Measurements from ENCODE around the gene WDR5B. TPM values are rescaled to one million over a fixed set of nuclear protein-coding genes. Genes with fewer than 3 reads are reported as not detected.

Gene WDR5B
- total and polyA plus RNA-seq, 2 of the 4 experiments (the other 2 are of a cell fraction): 3.1 to 5.6 TPM

DNA sequence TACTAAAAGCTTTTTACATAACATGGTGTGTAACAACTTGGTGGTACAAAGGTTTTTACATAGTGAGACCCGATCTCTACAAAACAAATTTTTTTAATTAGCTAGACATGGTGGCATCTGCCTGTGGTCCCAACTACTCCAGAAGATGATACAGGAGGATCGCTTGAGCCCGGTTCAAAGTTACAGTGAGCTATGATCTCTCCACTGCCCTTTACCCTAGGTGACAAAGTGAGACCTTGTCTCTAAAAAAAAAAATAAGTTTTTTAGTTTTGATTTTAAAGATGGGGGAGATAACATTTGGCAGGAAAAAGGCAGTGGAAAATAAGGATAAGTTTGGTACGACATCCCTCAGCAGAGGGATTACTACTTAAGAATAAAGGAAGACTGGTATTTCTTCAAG is 26.0 kb downstream of the WDR5B start:
- no peak for ATAC-seq (ENCODE audit: low read depth)
- H3K27ac ChIP-seq (ENCODE audit: insufficient read depth, low read length): no peak overlapping the region
- no peak overlapping the region for H3K14ac ChIP-seq (replicated peaks; ENCODE audit: low read depth, low read length)
- no peak overlapping the region for H2AFZ ChIP-seq (replicated peaks; ENCODE audit: low read length, poor library complexity)
- no peak overlapping the region for H2BK20ac ChIP-seq (ENCODE audit: low read depth, low read length)
- no peak overlapping the region for H3K4me3 ChIP-seq (ENCODE audit: insufficient read depth, low read depth, low read length)
- H4K20me1 ChIP-seq (ENCODE audit: insufficient read depth, low read length): no peaks in the 10 kb centered on the region
- H3K36me3 ChIP-seq (ENCODE audit: control insufficient read depth, insufficient read depth, low read length): no peaks in the 10 kb centered on the region
- in situ Hi-C loops (cut with MboI; ENCODE audit: low sequenced_read_pairs): loop anchor here (10.0 kb wide), 1 partner anchor 285 kb away; no protein-coding TSS in a partner anchor
- H2BK120ac ChIP-seq (ENCODE audit: low read depth, low read length): no peak overlapping the region
- WGBS, 2 experiments (ENCODE audit: extremely low coverage in 2 of 2, insufficient read length in 1 of 2): 86% methylated on average over 1 of the region's 4 CpGs; no CpG with 5 or more reads in 1 of the 2 experiments
- no TSS peak for BruUV-seq (replicated peaks)
- TF ChIP-seq NFE2L2 (IDR thresholded peaks at IDR 0.05; ENCODE audit: low read depth, low read length) (no peak), FOS (IDR thresholded peaks at IDR 0.05; ENCODE audit: low read depth, low read length) (no peak), RCOR1 (IDR thresholded peaks at IDR 0.05; ENCODE audit: insufficient replicate concordance, low read length) (no peak), CHD1 (IDR thresholded peaks at IDR 0.05; ENCODE audit: low read depth, low read length) (no peak), MAFK (IDR thresholded peaks at IDR 0.05; ENCODE audit: low read depth, low read length) (no peak), POLR2A (IDR thresholded peaks at IDR 0.05; ENCODE audit: low read depth, low read length) (no peak), MAZ (IDR thresholded peaks at IDR 0.05; ENCODE audit: borderline replicate concordance, low read depth, low read length) (no peak), RAD21 (IDR thresholded peaks at IDR 0.05; ENCODE audit: low read length) (no peak), MXI1 (IDR thresholded peaks at IDR 0.05; ENCODE audit: borderline replicate concordance, low read depth, low read length) (no peak), BHLHE40 (IDR thresholded peaks at IDR 0.05; ENCODE audit: low read depth, low read length) (no peak), SMC3 (IDR thresholded peaks at IDR 0.05; ENCODE audit: low read depth, low read length) (no peak), RFX5 (IDR thresholded peaks at IDR 0.05; ENCODE audit: low read depth, low read length) (no peak)
- TF ChIP-seq, protein P1, sequence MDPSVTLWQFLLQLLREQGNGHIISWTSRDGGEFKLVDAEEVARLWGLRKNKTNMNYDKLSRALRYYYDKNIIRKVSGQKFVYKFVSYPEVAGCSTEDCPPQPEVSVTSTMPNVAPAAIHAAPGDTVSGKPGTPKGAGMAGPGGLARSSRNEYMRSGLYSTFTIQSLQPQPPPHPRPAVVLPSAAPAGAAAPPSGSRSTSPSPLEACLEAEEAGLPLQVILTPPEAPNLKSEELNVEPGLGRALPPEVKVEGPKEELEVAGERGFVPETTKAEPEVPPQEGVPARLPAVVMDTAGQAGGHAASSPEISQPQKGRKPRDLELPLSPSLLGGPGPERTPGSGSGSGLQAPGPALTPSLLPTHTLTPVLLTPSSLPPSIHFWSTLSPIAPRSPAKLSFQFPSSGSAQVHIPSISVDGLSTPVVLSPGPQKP (IDR thresholded peaks at IDR 0.05; ENCODE audit: borderline replicate concordance, low read depth, low read length): no peak
- TF ChIP-seq, protein P2, sequence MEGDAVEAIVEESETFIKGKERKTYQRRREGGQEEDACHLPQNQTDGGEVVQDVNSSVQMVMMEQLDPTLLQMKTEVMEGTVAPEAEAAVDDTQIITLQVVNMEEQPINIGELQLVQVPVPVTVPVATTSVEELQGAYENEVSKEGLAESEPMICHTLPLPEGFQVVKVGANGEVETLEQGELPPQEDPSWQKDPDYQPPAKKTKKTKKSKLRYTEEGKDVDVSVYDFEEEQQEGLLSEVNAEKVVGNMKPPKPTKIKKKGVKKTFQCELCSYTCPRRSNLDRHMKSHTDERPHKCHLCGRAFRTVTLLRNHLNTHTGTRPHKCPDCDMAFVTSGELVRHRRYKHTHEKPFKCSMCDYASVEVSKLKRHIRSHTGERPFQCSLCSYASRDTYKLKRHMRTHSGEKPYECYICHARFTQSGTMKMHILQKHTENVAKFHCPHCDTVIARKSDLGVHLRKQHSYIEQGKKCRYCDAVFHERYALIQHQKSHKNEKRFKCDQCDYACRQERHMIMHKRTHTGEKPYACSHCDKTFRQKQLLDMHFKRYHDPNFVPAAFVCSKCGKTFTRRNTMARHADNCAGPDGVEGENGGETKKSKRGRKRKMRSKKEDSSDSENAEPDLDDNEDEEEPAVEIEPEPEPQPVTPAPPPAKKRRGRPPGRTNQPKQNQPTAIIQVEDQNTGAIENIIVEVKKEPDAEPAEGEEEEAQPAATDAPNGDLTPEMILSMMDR (conservative IDR thresholded peaks at IDR 0.05; ENCODE audit: low read depth, low read length): no peak
- no peak overlapping the region for H3K18ac ChIP-seq (ENCODE audit: low read depth, low read length)
- H3K27me3 ChIP-seq (ENCODE audit: control insufficient read depth, insufficient read depth, low read length): no peaks in the 10 kb centered on the region
- H4K5ac ChIP-seq (ENCODE audit: low read depth, low read length): no peak overlapping the region
- H3K9ac ChIP-seq (ENCODE audit: low read depth, low read length): no peak overlapping the region
- H4K91ac ChIP-seq (ENCODE audit: insufficient read depth, low read depth, low read length): no peak overlapping the region
- intact Hi-C loops (cut with micrococcal nuclease): loop anchor here (5.0 kb wide), 1 partner anchor 172 kb away; the partner anchor contains the start of genes DTX3L and PARP9
- H3K9me1 ChIP-seq (ENCODE audit: insufficient read depth, low read length): no peaks in the 10 kb centered on the region
- no peak overlapping the region for H2AK5ac ChIP-seq (ENCODE audit: low read depth, low read length)
- CTCF ChIA-PET: interaction anchor here (0.8 kb wide), 1 partner anchor 12 kb away, joined by 3 read pairs; no protein-coding TSS in a partner anchor
- H3K9me3 ChIP-seq (ENCODE audit: control insufficient read depth, insufficient read depth, low read length): no peaks in the 10 kb centered on the region
- dilution Hi-C loops (cut with HindIII; ENCODE audit: low sequenced_read_pairs, unreplicated experiment): no loop called here
- H3K23ac ChIP-seq (ENCODE audit: low read depth, low read length): no peak overlapping the region
- POLR2A ChIA-PET (ENCODE audit: unreplicated experiment): no interaction called here
- peaks cover 5% of the 10 kb centered on the region for H3K4me1 ChIP-seq (ENCODE audit: control insufficient read depth, insufficient read depth, low read length)
- H3K56ac ChIP-seq (ENCODE audit: extremely low read depth, insufficient read depth, low read length): no peak overlapping the region
- no peak overlapping the region for H4K8ac ChIP-seq (ENCODE audit: low read depth in 2 of 2, low read length in 2 of 2)
- H2BK5ac ChIP-seq (ENCODE audit: low read depth, low read length, poor library complexity, severe bottlenecking): no peak overlapping the region
- H3K79me1 ChIP-seq (ENCODE audit: low read depth in 1 of 2, low read length in 2 of 2): peaks cover 0 to 3% of the 10 kb centered on the region in 2 experiments; a peak in 1 of 4 replicates
- no peak for DNase-seq
- H2AK9ac ChIP-seq (replicated peaks; ENCODE audit: low read depth, low read length, poor library complexity): no peak overlapping the region
- H3K4ac ChIP-seq (ENCODE audit: low read depth, low read length): no peak overlapping the region
- H3K4me2 ChIP-seq (ENCODE audit: low read depth, low read length): no peak overlapping the region
- no peak overlapping the region for H2BK15ac ChIP-seq (ENCODE audit: low read depth, low read length)
